ENCODE data around the gene DPCD. TPM values are rescaled to one million over a fixed set of nuclear protein-coding genes. Genes with fewer than 3 reads are reported as not detected.
A peak's percentile ranks its signal among the peaks of the same experiment; 100 is the strongest.

DPCD gene
- total and polyA plus RNA-seq, 2 experiments from 2014 or later: 22.5 to 38.1 TPM

GRCh38 chr10:101651336-101651735 is 63.2 kb downstream of the DPCD start:
- Mint-ChIP-seq H3K4me1 (peaks cover 12% of the 10 kb centered on the region), H3K36me3 (ENCODE audit: low read depth) (peaks cover 6% of the 10 kb centered on the region; the same call in 1 of the 3 replicates), H3K27ac (no peak overlapping the region), H3K27me3 (ENCODE audit: insufficient read depth, low read depth, poor library complexity) (peaks cover 2% of the 10 kb centered on the region), H3K9me3 (no peaks in the 10 kb centered on the region), H3K4me3 (no peak overlapping the region)
- no peaks in the 10 kb centered on the region for H3K36me3 ChIP-seq (ENCODE audit: insufficient read depth)
- H3K9me2 ChIP-seq (ENCODE audit: insufficient read depth): 0 out of 2 replicates have a peak, but pooled peaks cover 2% of the 10 kb centered on the region
- 0 out of 2 replicates have a peak overlapping the region, but pooled peaks have one; percentile 78 for H3K27ac ChIP-seq (ENCODE audit: low read depth)
- H2AFZ ChIP-seq: no peak overlapping the region; the same call in 1 of the 2 replicates
- H3F3A ChIP-seq (replicated peaks; ENCODE audit: low read depth): no peaks in the 10 kb centered on the region
- TF ChIP-seq ZNF114 (CRISPR knock-in tag; IDR thresholded peaks at IDR 0.05) (no peak), POLR2AphosphoS5 (IDR thresholded peaks at IDR 0.05; ENCODE audit: low read depth) (no peak), ETS1 (IDR thresholded peaks at IDR 0.05) (no peak), CREB1 (CRISPR knock-in tag; IDR thresholded peaks at IDR 0.05; ENCODE audit: low read depth) (no peak), STAT1 (IDR thresholded peaks at IDR 0.05; ENCODE audit: unreplicated experiment) (no peak), EZH2phosphoT487 (IDR thresholded peaks at IDR 0.05; ENCODE audit: unreplicated experiment) (no peak), ZNF331 (CRISPR knock-in tag; IDR thresholded peaks at IDR 0.05; ENCODE audit: low read depth) (no peak), REST (IDR thresholded peaks at IDR 0.05; ENCODE audit: unreplicated experiment) (no peak), JUNB (IDR thresholded peaks at IDR 0.05; ENCODE audit: unreplicated experiment) (no peak)
- TF ChIP-seq, protein P1, sequence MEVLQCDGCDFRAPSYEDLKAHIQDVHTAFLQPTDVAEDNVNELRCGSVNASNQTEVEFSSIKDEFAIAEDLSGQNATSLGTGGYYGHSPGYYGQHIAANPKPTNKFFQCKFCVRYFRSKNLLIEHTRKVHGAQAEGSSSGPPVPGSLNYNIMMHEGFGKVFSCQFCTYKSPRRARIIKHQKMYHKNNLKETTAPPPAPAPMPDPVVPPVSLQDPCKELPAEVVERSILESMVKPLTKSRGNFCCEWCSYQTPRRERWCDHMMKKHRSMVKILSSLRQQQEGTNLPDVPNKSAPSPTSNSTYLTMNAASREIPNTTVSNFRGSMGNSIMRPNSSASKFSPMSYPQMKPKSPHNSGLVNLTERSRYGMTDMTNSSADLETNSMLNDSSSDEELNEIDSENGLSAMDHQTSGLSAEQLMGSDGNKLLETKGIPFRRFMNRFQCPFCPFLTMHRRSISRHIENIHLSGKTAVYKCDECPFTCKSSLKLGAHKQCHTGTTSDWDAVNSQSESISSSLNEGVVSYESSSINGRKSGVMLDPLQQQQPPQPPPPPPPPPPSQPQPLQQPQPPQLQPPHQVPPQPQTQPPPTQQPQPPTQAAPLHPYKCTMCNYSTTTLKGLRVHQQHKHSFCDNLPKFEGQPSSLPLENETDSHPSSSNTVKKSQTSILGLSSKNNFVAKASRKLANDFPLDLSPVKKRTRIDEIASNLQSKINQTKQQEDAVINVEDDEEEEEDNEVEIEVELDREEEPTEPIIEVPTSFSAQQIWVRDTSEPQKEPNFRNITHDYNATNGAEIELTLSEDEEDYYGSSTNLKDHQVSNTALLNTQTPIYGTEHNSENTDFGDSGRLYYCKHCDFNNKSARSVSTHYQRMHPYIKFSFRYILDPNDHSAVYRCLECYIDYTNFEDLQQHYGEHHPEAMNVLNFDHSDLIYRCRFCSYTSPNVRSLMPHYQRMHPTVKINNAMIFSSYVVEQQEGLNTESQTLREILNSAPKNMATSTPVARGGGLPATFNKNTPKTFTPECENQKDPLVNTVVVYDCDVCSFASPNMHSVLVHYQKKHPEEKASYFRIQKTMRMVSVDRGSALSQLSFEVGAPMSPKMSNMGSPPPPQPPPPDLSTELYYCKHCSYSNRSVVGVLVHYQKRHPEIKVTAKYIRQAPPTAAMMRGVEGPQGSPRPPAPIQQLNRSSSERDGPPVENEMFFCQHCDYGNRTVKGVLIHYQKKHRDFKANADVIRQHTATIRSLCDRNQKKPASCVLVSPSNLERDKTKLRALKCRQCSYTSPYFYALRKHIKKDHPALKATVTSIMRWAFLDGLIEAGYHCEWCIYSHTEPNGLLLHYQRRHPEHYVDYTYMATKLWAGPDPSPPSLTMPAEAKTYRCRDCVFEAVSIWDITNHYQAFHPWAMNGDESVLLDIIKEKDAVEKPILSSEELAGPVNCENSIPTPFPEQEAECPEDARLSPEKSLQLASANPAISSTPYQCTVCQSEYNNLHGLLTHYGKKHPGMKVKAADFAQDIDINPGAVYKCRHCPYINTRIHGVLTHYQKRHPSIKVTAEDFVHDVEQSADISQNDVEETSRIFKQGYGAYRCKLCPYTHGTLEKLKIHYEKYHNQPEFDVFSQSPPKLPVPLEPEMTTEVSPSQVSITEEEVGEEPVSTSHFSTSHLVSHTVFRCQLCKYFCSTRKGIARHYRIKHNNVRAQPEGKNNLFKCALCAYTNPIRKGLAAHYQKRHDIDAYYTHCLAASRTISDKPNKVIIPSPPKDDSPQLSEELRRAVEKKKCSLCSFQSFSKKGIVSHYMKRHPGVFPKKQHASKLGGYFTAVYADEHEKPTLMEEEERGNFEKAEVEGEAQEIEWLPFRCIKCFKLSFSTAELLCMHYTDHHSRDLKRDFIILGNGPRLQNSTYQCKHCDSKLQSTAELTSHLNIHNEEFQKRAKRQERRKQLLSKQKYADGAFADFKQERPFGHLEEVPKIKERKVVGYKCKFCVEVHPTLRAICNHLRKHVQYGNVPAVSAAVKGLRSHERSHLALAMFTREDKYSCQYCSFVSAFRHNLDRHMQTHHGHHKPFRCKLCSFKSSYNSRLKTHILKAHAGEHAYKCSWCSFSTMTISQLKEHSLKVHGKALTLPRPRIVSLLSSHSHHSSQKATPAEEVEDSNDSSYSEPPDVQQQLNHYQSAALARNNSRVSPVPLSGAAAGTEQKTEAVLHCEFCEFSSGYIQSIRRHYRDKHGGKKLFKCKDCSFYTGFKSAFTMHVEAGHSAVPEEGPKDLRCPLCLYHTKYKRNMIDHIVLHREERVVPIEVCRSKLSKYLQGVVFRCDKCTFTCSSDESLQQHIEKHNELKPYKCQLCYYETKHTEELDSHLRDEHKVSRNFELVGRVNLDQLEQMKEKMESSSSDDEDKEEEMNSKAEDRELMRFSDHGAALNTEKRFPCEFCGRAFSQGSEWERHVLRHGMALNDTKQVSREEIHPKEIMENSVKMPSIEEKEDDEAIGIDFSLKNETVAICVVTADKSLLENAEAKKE (CRISPR knock-in tag; IDR thresholded peaks at IDR 0.05): no peak
- no peak overlapping the region for H3K4me2 ChIP-seq
- no peaks in the 10 kb centered on the region for H3K27me3 ChIP-seq (ENCODE audit: insufficient read depth)
- no peaks in the 10 kb centered on the region for H4K20me1 ChIP-seq (replicated peaks; ENCODE audit: insufficient read depth)
- no peaks in the 10 kb centered on the region for H3K79me2 ChIP-seq (replicated peaks; ENCODE audit: insufficient read depth)
- peak; percentile 24 for ATAC-seq
- DNase-seq (ENCODE audit: low spot score): no peak
- H3K4me1 ChIP-seq (ENCODE audit: insufficient read depth): peaks cover 20% of the 10 kb centered on the region
- H3K4me3 ChIP-seq: no peak overlapping the region

All from GM23338 (cell line).